Superior temporal gyrus (tissue), 1 donor: Measurements from ENCODE around the gene FOXJ3.
A peak's percentile ranks its signal among the peaks of the same experiment; 100 is the strongest.

Experiments
- DNase-seq: peaks from one replicate; pipeline ENCODE4 v3.0.0-alpha.2; 2016; ENCODE audit errors: extremely low spot score

The FOXJ3 gene

GRCh38 chr1:42144711-42145388, 190.2 kb downstream of the FOXJ3 start:
- DNase-seq: no peak

GRCh38 chr1:42143896-42144710, 190.9 kb downstream of the FOXJ3 start:
- DNase-seq: no peak

- no peak for DNase-seq
Observed at GRCh38 chr1:42142894-42143675, 191.9 kb downstream of the FOXJ3 start.

GRCh38 chr1:42141978-42142377, 193.1 kb downstream of the FOXJ3 start:
- no peak for DNase-seq

- DNase-seq: no peak
Observed at GRCh38 chr1:42140191-42140590, 194.8 kb downstream of the FOXJ3 start.

GRCh38 chr1:42139444-42139843, 195.6 kb downstream of the FOXJ3 start:
- DNase-seq: no peak

GRCh38 chr1:42138586-42138985, 196.4 kb downstream of the FOXJ3 start:
- DNase-seq: no peak

- DNase-seq: no peak
Observed at GRCh38 chr1:42137766-42138165, 197.3 kb downstream of the FOXJ3 start.

GRCh38 chr1:42136466-42136865, 198.6 kb downstream of the FOXJ3 start:
- DNase-seq: no peak

- DNase-seq: no peak
Observed at GRCh38 chr1:42135426-42135825, 199.6 kb downstream of the FOXJ3 start.

GRCh38 chr1:42133809-42134526, 201.1 kb downstream of the FOXJ3 start:
- no peak for DNase-seq

GRCh38 chr1:42133390-42133789, 201.6 kb downstream of the FOXJ3 start:
- no peak for DNase-seq

- DNase-seq: no peak
Observed at GRCh38 chr1:42130061-42130660, 204.9 kb downstream of the FOXJ3 start.

GRCh38 chr1:42128964-42129363, 206.1 kb downstream of the FOXJ3 start:
- DNase-seq: peak; percentile 33

- DNase-seq: no peak
Observed at GRCh38 chr1:42128499-42128898, 206.5 kb downstream of the FOXJ3 start.

GRCh38 chr1:42127767-42128166, 207.3 kb downstream of the FOXJ3 start:
- DNase-seq: no peak
